Measurements from ENCODE around the gene IL32.
"Not testable (repeated sequence)": the region's sequence is repeated elsewhere in the genome, so short reads cannot be mapped to it uniquely, and the experiment has no call there.

Gene IL32

DNA sequence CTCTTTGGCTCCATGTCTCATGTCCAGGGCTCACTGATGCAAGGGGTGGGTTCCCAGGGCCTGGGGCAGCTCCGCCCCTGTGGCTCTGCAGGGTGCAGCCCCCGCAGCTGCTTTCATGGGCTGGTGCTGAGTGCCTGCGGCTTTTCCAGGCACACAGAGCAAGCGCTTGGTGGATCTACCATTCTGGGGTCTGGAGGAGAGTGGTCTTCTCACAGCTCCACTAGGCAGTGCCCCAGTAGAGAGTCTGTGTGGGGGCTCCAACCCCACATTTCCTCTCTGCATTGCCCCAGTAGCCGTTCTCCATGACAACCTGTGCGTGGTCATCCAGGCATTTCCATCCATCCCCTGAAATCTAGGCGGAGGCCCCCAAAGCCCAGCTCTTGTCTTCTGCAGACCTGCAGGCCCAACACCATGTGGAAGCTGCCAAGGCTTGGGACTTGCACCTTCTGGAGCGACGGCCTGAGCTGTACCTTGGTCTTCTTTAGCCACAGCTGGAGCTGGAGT, 5.2 kb downstream of the IL32 start:
- DNase-seq (ENCODE audit: low read depth): no peak

- no peak for DNase-seq (ENCODE audit: low read depth)
Observed at GRCh38 chr16:3071655-3072054, 6.2 kb downstream of the IL32 start.

DNA sequence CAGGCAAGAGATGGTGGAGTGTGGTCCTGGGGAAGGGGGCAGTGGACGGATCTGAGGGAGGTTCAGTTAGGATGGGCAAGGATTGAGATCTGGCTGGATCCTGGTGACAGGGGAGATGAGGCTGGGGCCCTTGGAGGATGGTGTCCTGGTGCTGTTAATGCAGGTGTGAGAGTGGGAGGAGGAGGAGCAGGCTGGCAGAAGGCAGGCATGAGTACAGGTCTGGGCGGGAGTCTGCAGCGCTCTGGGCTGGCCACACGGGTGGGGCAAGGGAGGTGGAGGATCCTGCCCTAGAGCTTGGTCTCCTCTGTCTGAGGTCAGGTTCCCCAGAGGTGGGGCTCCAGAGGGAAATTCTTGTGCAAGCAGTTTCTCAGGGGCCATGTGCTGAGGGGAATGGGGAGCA, 6.7 kb downstream of the IL32 start:
- DNase-seq (ENCODE audit: low read depth): not testable (repeated sequence)

DNA sequence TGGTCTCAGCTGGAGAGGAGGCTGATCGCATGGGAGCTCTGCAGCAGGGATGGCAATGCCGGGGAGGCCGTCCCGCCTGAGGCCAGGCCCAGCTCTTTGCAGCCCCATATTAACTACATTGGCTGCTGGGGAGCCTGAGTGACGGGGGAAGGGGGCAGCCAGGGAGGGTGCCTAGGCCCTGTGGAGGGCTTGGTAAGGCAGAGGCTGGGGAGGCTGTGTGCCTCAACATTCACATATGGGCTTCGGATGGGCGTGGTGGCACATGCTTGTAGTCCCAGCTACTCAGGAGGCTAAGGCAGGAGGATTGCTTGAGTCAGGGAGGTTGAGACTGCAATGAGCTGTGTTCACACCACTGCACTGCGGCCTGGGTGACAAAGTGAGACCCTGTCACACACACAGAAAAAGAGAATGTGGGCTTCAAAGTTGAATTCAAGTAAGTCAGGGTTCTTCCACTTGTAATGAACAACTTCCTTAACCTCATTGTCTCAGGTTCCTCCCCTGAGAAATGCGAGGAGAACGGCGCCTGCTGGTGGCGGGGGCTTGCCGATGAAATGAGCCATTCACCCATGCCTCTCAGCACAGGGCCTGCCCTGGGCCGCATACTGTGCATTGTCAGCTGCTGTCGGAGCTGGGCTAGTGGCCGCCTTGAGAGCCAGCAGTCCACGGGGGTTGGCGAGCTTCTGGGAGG, 7.3 kb downstream of the IL32 start:
- DNase-seq (ENCODE audit: low read depth): not testable (repeated sequence)

DNA sequence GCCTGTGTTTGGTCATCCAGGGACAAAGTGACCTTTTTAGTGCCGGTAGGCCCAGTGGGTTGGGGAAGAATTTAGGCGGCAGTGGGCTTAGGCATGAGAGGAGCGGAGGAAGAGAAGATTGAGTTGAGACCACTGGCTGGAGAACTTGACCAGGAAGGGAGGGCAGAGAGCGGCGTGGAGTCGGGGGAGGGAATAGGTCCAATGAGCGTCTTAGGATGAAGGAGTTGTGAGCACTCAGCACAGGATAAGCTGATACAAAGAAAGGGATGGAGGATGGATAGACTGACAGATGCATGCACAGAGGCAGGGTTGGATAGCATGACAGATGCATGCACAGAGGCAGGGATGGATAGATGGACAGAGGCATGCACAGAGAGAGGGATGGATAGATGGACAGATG, 8.0 kb downstream of the IL32 start:
- no peak for DNase-seq (ENCODE audit: low read depth)

- peak; percentile 68 for DNase-seq (ENCODE audit: low read depth)
Observed at GRCh38 chr16:3074860-3075522, 9.6 kb downstream of the IL32 start.

DNA sequence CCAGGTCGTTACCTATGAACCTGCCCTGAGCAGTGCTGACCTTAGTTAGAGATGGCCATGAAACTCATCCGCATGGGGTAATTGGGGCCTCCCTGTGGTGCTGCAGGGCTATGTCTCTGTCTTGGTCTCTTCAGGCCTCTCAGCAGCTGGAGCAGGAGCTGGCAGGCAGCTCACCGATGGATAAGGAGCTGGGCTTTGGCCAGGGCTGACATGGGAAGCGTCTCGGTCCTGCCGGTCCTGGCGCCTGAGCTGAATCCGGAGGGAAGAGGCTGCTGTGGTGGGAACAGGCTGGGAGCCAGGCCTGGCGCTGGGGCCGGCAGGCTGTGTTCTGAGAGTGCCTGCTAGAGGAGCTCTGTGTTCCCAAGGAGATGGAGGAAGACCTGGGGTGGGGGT, 10.1 kb downstream of the IL32 start:
- DNase-seq (ENCODE audit: low read depth): no peak

GRCh38 chr16:3075946-3076345, 10.5 kb downstream of the IL32 start:
- not testable (repeated sequence) for DNase-seq (ENCODE audit: low read depth)

DNA sequence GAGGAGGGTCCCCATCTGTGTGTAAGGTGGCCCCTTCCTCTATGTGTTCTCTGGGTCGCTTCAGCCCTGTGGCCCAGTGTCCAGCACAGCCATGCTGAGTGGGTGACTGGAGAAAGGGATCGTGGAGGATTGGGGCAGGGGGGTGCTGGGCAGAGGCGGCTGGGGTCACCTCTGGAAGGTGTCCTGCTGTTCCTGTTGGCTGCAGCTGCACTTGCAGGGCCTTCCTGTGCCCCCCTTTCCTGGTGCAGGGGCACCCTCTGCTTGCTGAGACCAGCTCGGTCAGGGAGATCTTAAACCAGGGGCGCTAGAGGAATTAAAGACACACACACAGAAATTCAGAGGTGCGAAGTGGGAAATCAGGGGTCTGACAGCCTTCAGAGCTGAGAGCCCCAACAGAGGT, 11.1 kb downstream of the IL32 start:
- no peak for DNase-seq (ENCODE audit: low read depth)

DNA sequence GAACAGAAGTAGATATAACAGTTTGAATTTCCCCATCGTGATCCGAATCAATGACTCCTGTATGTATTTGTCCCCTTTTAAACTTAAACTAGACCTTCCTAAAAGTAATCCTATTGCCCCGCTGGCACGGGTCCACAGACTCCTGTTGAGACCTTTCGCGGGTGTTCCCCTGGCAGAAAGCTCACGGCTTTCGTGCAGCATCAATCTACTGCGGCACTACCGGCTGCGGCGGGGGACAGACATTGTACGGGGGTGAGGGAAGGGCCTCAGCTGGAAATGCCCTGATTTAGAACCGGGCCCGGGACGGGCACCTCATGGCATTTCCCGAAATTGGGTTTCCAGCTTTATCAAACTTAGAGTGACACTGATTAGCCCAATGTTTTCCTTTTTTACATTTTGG, 14.6 kb downstream of the IL32 start:
- no peak for DNase-seq (ENCODE audit: low read depth)

- DNase-seq (ENCODE audit: low read depth): not testable (repeated sequence)
Observed at GRCh38 chr16:3081957-3082356, 16.5 kb downstream of the IL32 start.

GRCh38 chr16:3083408-3083807, 18.0 kb downstream of the IL32 start:
- not testable (repeated sequence) for DNase-seq (ENCODE audit: low read depth)

- DNase-seq (ENCODE audit: low read depth): no peak
Observed at GRCh38 chr16:3084491-3084890, 19.1 kb downstream of the IL32 start.

GRCh38 chr16:3084969-3085670, 19.7 kb downstream of the IL32 start:
- DNase-seq (ENCODE audit: low read depth): no peak

GRCh38 chr16:3085868-3086595, 20.6 kb downstream of the IL32 start:
- DNase-seq (ENCODE audit: low read depth): no peak

- DNase-seq (ENCODE audit: low read depth): no peak
Observed at GRCh38 chr16:3086596-3087242, 21.3 kb downstream of the IL32 start.

DNA sequence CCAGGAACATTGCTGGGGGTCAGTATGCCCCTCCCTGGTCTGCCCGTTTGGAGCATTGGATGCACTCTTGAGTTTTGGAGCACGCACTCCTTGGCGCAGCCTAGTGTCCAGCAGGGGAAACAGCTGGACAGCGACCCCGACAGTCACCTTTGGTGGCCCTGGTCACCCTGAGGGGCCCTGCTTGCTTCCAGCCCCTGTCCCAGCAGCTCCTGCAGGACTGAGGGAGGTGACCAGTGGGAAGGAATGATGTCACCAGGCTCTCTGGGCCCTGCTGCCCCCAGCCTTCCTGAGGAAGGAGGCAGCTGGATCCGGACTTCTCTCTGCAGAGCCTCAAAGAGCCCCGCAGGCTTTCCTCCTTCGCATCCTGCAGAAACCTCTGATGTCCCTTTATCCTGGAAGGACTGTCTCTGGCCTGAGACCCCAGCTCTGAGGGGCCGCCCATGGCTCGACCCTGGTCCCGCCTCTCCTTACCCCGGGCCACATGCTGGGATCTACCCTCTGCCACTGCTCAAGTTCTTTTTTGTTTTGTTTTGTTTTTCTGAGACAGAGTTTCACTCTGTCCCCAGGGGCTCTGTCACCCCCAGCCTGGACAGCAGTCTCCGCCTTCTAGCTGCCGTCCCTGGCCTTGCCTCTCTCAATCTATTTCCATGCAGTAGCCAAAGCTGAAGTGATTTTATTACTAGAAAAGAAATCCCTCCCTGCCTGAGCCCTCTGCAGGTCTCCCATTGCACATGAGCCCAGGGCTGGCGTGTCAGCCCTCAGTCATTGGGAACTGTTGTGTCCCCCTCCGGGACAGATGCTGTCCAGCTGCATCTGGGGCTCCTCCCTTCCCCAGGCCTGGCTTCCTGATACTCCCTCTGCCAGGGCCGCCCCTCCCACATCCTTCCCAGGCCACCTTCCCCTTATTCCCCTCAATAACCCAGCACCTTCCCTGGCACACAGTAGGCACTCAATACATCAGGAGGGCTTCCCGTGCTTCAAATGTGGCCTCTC, 22.1 kb downstream of the IL32 start:
- no peak for DNase-seq (ENCODE audit: low read depth)

GRCh38 chr16:3088450-3088849, 23.0 kb downstream of the IL32 start:
- no peak for DNase-seq (ENCODE audit: low read depth)

GRCh38 chr16:3088925-3089716, 23.7 kb downstream of the IL32 start:
- no peak for DNase-seq (ENCODE audit: low read depth)

All from stimulated activated CD8-positive, alpha-beta memory T cell treated with anti-CD3 and anti-CD28 coated beads, Interleukin-4, amount 100 ng/mL, for 24 hours (primary cell).